Rectal smooth muscle tissue (tissue), 1 donor: ENCODE data around the gene CCDC57.
"Not testable (repeated sequence)": the region's sequence is repeated elsewhere in the genome, so short reads cannot be mapped to it uniquely, and the experiment has no call there.

Experiments
- H3K27ac ChIP-seq: one replicate; pipeline ENCODE4 v1.7.0; 2013; ENCODE audit warnings: low read depth, low read length, inconsistent platforms
- H3K27me3 ChIP-seq: one replicate; pipeline ENCODE4 v1.7.0; 2013; ENCODE audit warnings: low read length; ENCODE audit not compliant: control insufficient read depth, insufficient read depth
- H3K36me3 ChIP-seq: one replicate; pipeline ENCODE4 v1.7.0; 2013; ENCODE audit warnings: low read length; ENCODE audit not compliant: control insufficient read depth, insufficient read depth
- H3K4me1 ChIP-seq: one replicate; pipeline ENCODE4 v1.7.0; 2013; ENCODE audit warnings: low read length; ENCODE audit not compliant: control insufficient read depth, insufficient read depth
- H3K4me3 ChIP-seq: one replicate; pipeline ENCODE4 v1.7.0; 2013; ENCODE audit warnings: low read length
- H3K9ac ChIP-seq: one replicate; pipeline ENCODE4 v1.7.0; 2013; ENCODE audit warnings: low read length

The CCDC57 gene

GRCh38 chr17:82133166-82133953 is 79.3 kb downstream of the CCDC57 start:
- H3K9ac ChIP-seq = not testable (repeated sequence)

DNA sequence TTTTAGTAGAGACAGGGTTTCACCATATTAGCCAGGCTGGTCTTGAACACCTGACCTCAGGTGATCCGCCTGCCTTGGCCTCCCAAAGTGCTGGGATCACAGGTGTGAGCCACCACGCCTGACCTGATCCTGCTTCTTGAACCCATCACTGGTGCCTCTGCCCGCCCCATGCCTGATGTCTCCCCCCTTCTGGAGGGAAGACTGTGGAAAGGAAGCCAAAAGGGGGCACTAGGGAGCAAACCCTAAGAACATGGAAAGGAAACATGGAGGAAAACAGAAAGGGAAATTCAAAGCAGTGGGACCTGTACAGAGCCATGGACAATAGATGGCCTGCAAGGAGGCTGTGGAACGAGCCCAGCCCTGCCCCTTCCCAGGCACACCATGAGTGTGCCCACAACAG is 83.5 kb downstream of the CCDC57 start:
- Histone ChIP-seq H3K27me3 (no peaks in the 10 kb centered on the region), H3K4me1 (no peaks in the 10 kb centered on the region), H3K27ac (no peak overlapping the region), H3K4me3 (no peak overlapping the region), H3K36me3 (no peaks in the 10 kb centered on the region), H3K9ac (no peak overlapping the region)

More at GRCh38 chr17:82133166-82133953, 79.3 kb downstream of the CCDC57 start:
- H3K27me3 ChIP-seq, H3K4me1 ChIP-seq, H3K36me3 ChIP-seq, H3K4me3 ChIP-seq, H3K27ac ChIP-seq: not testable (repeated sequence)

- Histone ChIP-seq H3K9ac (no peak overlapping the region), H3K27ac (no peak overlapping the region), H3K4me3 (no peak overlapping the region), H3K4me1 (no peaks in the 10 kb centered on the region), H3K36me3 (no peaks in the 10 kb centered on the region), H3K27me3 (no peaks in the 10 kb centered on the region)
These were observed 84.4 kb downstream of the CCDC57 start for GRCh38 chr17:82128287-82128686.

- Histone ChIP-seq H3K27ac (no peak overlapping the region), H3K9ac (no peak overlapping the region)
These were observed 84.9 kb downstream of the CCDC57 start for GRCh38 chr17:82127704-82128103.

GRCh38 chr17:82127315-82127595 is 85.4 kb downstream of the CCDC57 start:
- no peaks in the 10 kb centered on the region for H3K27me3 ChIP-seq
- H3K36me3 ChIP-seq = peaks cover 1% of the 10 kb centered on the region
- no peak overlapping the region for H3K27ac ChIP-seq
- H3K4me3 ChIP-seq = no peak overlapping the region
- no peak overlapping the region for H3K9ac ChIP-seq
- H3K4me1 ChIP-seq = no peaks in the 10 kb centered on the region

More at GRCh38 chr17:82127704-82128103, 84.9 kb downstream of the CCDC57 start:
- no peaks in the 10 kb centered on the region for H3K36me3 ChIP-seq
- no peak overlapping the region for H3K4me3 ChIP-seq
- no peaks in the 10 kb centered on the region for H3K27me3 ChIP-seq
- no peaks in the 10 kb centered on the region for H3K4me1 ChIP-seq

- Histone ChIP-seq H3K4me3 (no peak overlapping the region), H3K27ac (no peak overlapping the region), H3K36me3 (peaks cover 3% of the 10 kb centered on the region), H3K27me3 (no peaks in the 10 kb centered on the region), H3K9ac (no peak overlapping the region), H3K4me1 (no peaks in the 10 kb centered on the region)
These were observed 85.9 kb downstream of the CCDC57 start for GRCh38 chr17:82126556-82127314.

- Histone ChIP-seq H3K27me3 (no peaks in the 10 kb centered on the region), H3K4me1 (no peaks in the 10 kb centered on the region), H3K27ac (no peak overlapping the region), H3K4me3 (no peak overlapping the region), H3K36me3 (peaks cover 3% of the 10 kb centered on the region), H3K9ac (no peak overlapping the region)
These were observed 88.5 kb downstream of the CCDC57 start for GRCh38 chr17:82124101-82124500.

DNA sequence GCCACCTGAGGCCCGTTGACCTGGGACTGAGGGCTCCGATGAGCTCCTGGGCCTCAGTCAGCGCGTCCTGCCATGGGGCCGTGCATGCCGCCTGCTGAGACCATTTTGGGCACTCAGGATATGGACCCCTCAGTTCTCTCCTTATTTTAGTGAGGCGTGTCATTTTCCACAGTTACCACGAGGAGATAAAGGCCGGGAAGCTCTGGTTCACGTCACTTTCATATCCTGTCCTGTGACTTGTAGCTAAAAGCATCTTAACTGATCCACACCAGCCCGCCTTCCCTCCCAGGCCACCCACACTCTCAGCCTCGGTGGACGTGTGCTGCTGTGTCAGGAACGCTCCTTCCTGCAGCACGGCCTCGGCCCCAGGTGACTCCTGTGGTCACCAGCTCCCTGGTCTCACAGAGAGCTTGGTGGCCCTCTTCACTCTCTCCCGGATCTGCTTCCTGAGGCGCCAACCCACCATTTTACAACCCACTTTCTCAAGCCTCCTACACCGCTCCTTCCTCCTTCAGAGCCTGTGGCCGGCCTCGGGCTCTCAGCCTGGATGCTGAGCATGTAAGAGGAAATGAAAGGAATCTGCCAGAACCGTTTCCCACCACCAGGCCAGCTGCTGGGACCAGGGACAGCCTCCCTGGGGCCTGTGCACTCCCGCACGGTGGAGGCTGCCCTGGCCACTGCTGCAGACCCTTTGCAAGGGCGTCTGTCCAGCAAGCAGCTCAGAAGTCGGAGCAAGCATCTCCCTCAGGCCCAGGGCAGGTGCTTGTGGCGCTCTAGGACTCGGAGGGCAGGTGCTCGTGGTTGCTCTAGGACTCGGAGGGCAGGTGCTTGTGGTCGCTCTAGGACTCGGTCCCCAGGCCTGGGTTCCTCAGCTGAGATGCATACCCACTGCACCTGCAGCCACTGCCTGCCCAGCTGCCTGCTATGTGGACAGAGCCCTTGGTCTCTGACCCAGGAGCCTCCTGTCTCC is 90.7 kb downstream of the CCDC57 start:
- peaks cover 3% of the 10 kb centered on the region for H3K36me3 ChIP-seq
- H3K4me3 ChIP-seq = no peak overlapping the region
- H3K27ac ChIP-seq = no peak overlapping the region
- H3K9ac ChIP-seq = no peak overlapping the region
- H3K27me3 ChIP-seq = no peaks in the 10 kb centered on the region
- H3K4me1 ChIP-seq = no peaks in the 10 kb centered on the region

DNA sequence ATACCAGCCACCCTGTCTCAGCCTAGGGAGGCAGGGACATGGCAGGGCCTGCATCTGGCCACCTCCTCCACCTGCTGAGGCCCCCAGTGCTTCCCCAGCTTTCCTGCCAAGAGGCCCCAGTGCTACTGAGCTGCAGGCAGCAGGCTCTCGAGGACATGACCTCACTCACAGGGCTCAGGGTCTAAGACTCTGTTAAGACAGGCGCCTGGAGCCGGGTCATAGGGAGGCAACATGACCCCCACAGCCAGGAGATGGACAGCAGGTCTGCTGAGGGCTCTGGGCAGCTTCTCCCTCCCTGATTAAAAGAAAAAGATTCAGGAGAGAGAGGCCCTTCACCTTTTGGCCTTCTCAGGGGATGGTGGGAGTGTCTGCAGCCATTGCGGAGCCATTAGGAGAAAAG is 91.4 kb downstream of the CCDC57 start:
- Histone ChIP-seq H3K36me3 (peaks cover 3% of the 10 kb centered on the region), H3K4me1 (no peaks in the 10 kb centered on the region), H3K27me3 (no peaks in the 10 kb centered on the region), H3K4me3 (no peak overlapping the region), H3K27ac (no peak overlapping the region), H3K9ac (no peak overlapping the region)

GRCh38 chr17:82120148-82120547 is 92.5 kb downstream of the CCDC57 start:
- H3K27me3 ChIP-seq = no peaks in the 10 kb centered on the region
- H3K36me3 ChIP-seq = peaks cover 3% of the 10 kb centered on the region
- no peak overlapping the region for H3K27ac ChIP-seq
- no peak overlapping the region for H3K9ac ChIP-seq
- H3K4me1 ChIP-seq = no peaks in the 10 kb centered on the region
- no peak overlapping the region for H3K4me3 ChIP-seq

DNA sequence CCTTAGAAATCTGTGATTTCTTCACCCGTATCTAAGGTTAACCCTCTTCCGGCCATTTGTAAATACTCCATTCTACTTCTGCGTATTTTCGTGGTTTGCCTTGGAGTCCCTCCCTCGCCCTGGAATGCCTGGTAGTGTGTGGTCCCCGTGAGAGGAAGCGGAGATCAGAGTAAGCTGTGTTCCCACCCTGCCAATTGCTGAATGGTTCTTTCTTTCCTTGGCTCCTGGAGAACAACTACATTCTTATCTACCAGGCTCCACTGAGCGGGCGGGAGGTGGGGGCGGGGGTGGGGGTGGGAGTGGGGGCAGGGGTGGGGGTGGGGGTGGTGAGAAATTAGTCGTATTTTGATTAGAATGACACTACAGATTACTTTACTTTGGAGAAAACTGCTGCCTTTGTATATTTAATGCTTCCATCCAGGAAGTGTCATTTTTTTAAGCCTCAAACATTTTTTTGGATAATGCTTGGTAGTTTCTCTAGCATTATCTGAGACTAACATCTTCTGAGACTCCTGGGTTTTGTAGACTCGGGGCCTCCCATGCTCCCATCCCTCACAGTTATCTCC is 93.7 kb downstream of the CCDC57 start:
- Histone ChIP-seq H3K36me3 (peaks cover 3% of the 10 kb centered on the region), H3K9ac (no peak overlapping the region), H3K4me3 (no peak overlapping the region), H3K4me1 (no peaks in the 10 kb centered on the region), H3K27me3 (no peaks in the 10 kb centered on the region), H3K27ac (no peak overlapping the region)
